Activated naive CD4-positive, alpha-beta T cell treated with anti-CD3 and anti-CD28 coated beads for 36 hours (primary cell): ENCODE data around the gene TCF23. TPM values are rescaled to one million over a fixed set of nuclear protein-coding genes. Genes with fewer than 3 reads are reported as not detected.
A peak's percentile ranks its signal among the peaks of the same experiment; 100 is the strongest.
"Not testable (repeated sequence)": the region's sequence is repeated elsewhere in the genome, so short reads cannot be mapped to it uniquely, and the experiment has no call there.

ENCODE experiments used
- CTCF ChIA-PET: fragments of 350-600 bp; sonication (Branson Sonifier 250); formaldehyde crosslinking; loops from one replicate; lab custom pipeline; 2021; ENCODE audit warnings: antibody characterized with exemption; lab: Charles Lee
- DNase-seq: peaks from one replicate; pipeline ENCODE4 v3.0.0-alpha.2; 2020
- H3K27ac Mint-ChIP-seq: one replicate; pipeline ENCODE4 v1.8.0; 2021; ENCODE audit warnings: mild to moderate bottlenecking, mixed read lengths
- H3K27me3 Mint-ChIP-seq: one replicate; pipeline ENCODE4 v1.8.0; 2021; ENCODE audit warnings: low read depth, mixed read lengths
- H3K36me3 Mint-ChIP-seq: one replicate; pipeline ENCODE4 v1.8.0; 2021; ENCODE audit warnings: low read depth, mixed read lengths
- H3K4me1 Mint-ChIP-seq: one replicate; pipeline ENCODE4 v1.8.0; 2021; ENCODE audit warnings: low read depth, mixed read lengths
- H3K4me3 Mint-ChIP-seq: one replicate; pipeline ENCODE4 v1.8.0; 2021; ENCODE audit warnings: mild to moderate bottlenecking, moderate library complexity, mixed read lengths
- H3K9me3 Mint-ChIP-seq: one replicate; pipeline ENCODE4 v1.8.0; 2021; ENCODE audit warnings: mixed read lengths
- intact Hi-C: fragments of 100-400 bp; cut with micrococcal nuclease; formaldehyde crosslinking; loops from one replicate; pipeline ENCODE4 v1.15.1; 2023
- total RNA-seq, 2 experiments: library from RNA; stranded (reverse); gene quantifications; one replicate each; pipeline ENCODE4 v1.2.3, GENCODE V29; 2021

Gene TCF23
- total RNA-seq, 2 experiments from 2014 or later, result not detected

DNA sequence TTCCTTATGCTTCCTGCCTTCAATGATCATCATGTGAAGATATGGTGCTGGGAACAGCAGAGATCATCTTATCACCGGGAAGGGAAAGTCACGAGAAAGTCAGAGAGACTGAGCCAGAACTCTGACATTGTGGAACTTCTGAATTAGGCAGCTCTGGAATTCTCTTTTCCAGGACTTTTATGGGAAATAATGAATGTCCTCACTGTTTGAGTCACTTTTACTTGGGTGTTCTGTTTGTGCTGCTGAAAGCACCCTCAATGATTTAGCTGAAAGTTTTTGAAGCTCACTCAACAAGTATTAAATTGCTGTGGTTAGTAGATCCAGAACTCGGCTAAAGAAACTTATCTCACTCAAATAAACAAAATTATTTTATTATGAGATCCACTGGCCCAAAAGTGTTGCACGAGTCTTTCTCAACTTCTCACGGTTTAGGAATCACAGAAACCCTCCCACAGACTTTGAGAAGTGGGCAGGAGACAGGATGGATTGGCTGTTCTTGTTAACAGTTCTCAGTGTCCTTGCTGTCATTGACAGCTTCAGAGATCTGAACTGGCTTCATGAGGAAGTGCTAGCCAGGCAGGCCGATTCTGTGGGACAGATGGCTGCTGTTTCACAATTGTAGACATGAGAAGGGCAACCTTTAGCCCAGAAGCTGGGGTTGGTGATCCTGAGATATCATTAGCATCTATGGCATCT is 36.7 kb downstream of the TCF23 start:
- CTCF ChIA-PET, result interaction anchor here (0.6 to 1.2 kb wide), 2 partner anchors 95 to 118 kb away, joined by 3 read pairs; no protein-coding TSS in a partner anchor
- H3K4me3 Mint-ChIP-seq, result no peak overlapping the region
- no peaks in the 10 kb centered on the region for H3K36me3 Mint-ChIP-seq
- H3K4me1 Mint-ChIP-seq, result no peaks in the 10 kb centered on the region
- peaks cover 9% of the 10 kb centered on the region for H3K27me3 Mint-ChIP-seq
- no peak overlapping the region for H3K27ac Mint-ChIP-seq
- no peak for DNase-seq
- intact Hi-C loops, result no loop called here
- no peaks in the 10 kb centered on the region for H3K9me3 Mint-ChIP-seq

DNA sequence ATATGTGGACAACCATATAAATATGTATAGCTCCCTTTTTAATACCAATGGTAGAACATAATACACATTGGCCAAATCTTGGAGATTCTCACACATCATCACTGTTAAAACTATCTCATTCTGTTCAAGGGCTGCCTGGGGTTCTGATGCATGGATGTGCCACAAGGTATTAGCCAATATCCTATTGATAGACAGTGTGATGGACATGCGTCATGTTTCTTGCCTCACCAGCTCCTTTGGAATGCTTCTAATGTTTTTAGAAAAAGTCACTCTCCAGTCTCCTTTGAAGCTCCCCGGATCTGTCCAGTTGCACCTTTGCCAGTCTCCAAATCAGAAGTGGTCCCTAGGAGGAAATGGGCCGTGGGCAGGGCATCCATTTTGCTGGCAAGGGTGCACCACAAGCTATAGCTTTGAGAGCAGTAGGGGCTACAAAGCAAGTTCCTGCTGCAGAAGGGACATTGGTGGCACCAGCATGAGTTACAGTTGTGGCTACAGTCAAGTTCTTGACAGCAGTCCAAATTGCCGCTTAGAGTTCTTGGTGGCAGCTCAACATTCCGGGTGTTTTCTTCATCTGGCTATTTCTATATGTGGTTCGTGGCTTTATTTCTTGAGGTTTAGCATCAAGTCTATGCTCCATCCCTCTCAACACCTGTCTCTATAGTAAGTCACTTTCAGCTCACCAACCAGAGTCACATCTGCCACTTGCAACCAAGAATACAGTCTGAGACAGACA is 38.0 kb downstream of the TCF23 start:
- H3K9me3 Mint-ChIP-seq, result no peaks in the 10 kb centered on the region
- H3K27ac Mint-ChIP-seq, result no peak overlapping the region
- no peak overlapping the region for H3K4me3 Mint-ChIP-seq
- CTCF ChIA-PET, result interaction anchor here (0.5 to 1.1 kb wide), 4 partner anchors 170 to 910 kb away, joined by 3 to 7 read pairs (median 3); no protein-coding TSS in a partner anchor
- DNase-seq, result no peak
- no peaks in the 10 kb centered on the region for H3K4me1 Mint-ChIP-seq
- H3K27me3 Mint-ChIP-seq, result peaks cover 4% of the 10 kb centered on the region
- intact Hi-C loops, result no loop called here
- H3K36me3 Mint-ChIP-seq, result no peaks in the 10 kb centered on the region

DNA sequence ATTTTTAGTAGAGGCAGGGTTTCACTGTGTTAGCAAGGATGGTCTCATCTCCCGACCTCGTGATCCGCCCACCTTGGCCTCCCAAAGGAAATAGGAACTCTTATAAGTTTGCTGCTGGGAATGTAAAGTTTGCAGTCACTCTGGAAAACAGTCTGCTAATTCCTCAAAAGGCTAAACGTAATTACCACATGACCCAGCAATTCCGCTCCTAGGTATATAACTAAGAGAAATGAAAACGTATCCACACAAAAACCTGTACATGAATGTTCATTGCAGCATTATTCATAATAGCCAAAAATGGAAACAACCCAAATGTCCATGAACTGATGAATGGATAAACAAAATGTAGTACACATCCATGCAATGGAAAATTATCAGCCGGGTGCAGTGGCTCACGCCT is 41.2 kb downstream of the TCF23 start:
- intact Hi-C loops, result no loop called here
- Mint-ChIP-seq H3K4me1 (no peaks in the 10 kb centered on the region), H3K27me3 (peaks cover 2% of the 10 kb centered on the region), H3K36me3 (no peaks in the 10 kb centered on the region), H3K9me3 (no peaks in the 10 kb centered on the region), H3K27ac (no peak overlapping the region), H3K4me3 (no peak overlapping the region)
- DNase-seq, result no peak
- CTCF ChIA-PET, result interaction anchor here (0.6 kb wide), 1 partner anchor 24 kb away, joined by 4 read pairs; no protein-coding TSS in a partner anchor

- CTCF ChIA-PET, result interaction anchor here (0.9 to 3.0 kb wide), 9 partner anchors 13 to 346 kb away, joined by 3 to 11 read pairs (median 4); partner anchors contain the start of genes KHK and PREB
- Mint-ChIP-seq H3K4me3 (no peak overlapping the region), H3K27me3 (no peaks in the 10 kb centered on the region), H3K36me3 (no peaks in the 10 kb centered on the region), H3K27ac (no peak overlapping the region), H3K9me3 (no peaks in the 10 kb centered on the region), H3K4me1 (no peaks in the 10 kb centered on the region)
- intact Hi-C loops, result loop anchor here (1.0 kb wide), 2 partner anchors 93 to 230 kb away; no protein-coding TSS in a partner anchor
- peak; percentile 71 for DNase-seq
These were observed 42.4 kb downstream of the TCF23 start for GRCh38 chr2:27191070-27191829.

DNA sequence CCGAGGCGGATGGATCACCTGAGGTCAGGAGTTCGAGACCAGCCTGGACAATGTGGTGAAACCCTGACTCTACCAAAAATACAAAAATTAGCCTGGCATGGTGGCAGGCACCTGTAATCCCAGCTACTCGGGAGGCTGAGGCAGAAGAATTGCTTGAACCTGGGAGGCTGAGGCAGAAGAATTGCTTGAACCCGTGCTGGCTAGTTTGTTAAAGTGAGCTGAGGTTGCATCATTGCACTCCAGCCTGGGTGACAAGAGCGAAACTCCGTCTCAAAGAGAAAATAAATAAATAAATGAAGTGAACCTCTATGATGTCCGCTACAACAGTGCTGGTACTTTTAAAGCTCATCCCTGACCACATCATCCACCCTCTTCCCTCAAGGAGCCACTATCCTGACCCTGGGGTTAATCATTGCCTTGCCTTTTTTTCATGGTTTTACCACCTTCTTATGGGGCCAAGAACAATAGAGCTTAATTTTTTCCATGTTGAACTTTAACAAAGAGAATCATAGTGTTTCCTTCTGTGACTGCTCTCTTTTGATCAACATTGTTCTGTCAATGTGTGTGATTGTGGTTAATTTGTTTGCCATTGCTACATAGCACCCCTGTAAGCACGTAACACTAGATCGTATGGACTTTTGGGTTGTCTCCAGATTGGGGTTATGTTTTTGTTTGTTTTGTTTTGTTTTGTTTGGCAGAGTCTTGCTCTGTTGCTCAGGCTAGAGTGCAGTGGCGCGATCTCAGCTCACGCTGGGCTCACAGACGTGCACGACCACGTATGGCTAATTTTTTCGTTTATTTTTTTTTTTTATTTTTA is 45.9 kb downstream of the TCF23 start:
- H3K36me3 Mint-ChIP-seq, result peaks cover 3% of the 10 kb centered on the region
- no peaks in the 10 kb centered on the region for H3K27me3 Mint-ChIP-seq
- no peak for DNase-seq
- no peaks in the 10 kb centered on the region for H3K4me1 Mint-ChIP-seq
- no peak overlapping the region for H3K4me3 Mint-ChIP-seq
- CTCF ChIA-PET, result no interaction called here
- no peaks in the 10 kb centered on the region for H3K9me3 Mint-ChIP-seq
- H3K27ac Mint-ChIP-seq, result no peak overlapping the region
- intact Hi-C loops, result no loop called here

GRCh38 chr2:27195799-27196198 is 47.0 kb downstream of the TCF23 start:
- CTCF ChIA-PET, result interaction anchor here (1.3 kb wide), 1 partner anchor 107 kb away, joined by 3 read pairs; no protein-coding TSS in a partner anchor
- H3K27ac Mint-ChIP-seq, H3K4me3 Mint-ChIP-seq, H3K27me3 Mint-ChIP-seq, DNase-seq, H3K9me3 Mint-ChIP-seq, intact Hi-C loops, H3K36me3 Mint-ChIP-seq, H3K4me1 Mint-ChIP-seq: not testable (repeated sequence)

GRCh38 chr2:27198068-27198467 is 49.3 kb downstream of the TCF23 start:
- not testable (repeated sequence) for H3K27me3 Mint-ChIP-seq

DNA sequence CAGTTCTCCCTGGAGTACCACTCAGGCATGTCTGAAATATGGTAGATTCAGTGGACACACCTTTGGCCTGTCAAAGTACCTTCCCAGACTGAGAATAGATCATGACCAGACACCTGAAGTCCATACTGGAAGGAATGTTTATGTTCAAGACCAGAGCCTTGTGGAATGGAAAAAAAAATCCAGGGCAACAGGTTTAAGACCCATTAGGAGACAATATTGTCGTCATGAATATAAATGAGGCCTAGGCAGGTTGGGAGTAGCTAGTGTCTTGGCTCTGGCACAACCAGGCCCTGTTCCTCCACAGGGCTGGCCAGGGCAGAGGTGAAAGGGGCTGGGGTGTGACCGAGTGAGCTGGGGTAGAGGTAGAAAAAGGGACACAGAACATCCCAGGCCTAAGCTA is 49.8 kb downstream of the TCF23 start:
- DNase-seq, result no peak
- CTCF ChIA-PET, result no interaction called here
- Mint-ChIP-seq H3K4me3 (no peak overlapping the region), H3K27me3 (no peaks in the 10 kb centered on the region), H3K4me1 (no peaks in the 10 kb centered on the region), H3K9me3 (no peaks in the 10 kb centered on the region), H3K36me3 (peaks cover 6% of the 10 kb centered on the region), H3K27ac (no peak overlapping the region)
- intact Hi-C loops, result no loop called here

More at GRCh38 chr2:27198068-27198467, 49.3 kb downstream of the TCF23 start:
- H3K27ac Mint-ChIP-seq, H3K4me1 Mint-ChIP-seq, intact Hi-C loops, DNase-seq, H3K36me3 Mint-ChIP-seq, CTCF ChIA-PET, H3K4me3 Mint-ChIP-seq, H3K9me3 Mint-ChIP-seq: not testable (repeated sequence)

DNA sequence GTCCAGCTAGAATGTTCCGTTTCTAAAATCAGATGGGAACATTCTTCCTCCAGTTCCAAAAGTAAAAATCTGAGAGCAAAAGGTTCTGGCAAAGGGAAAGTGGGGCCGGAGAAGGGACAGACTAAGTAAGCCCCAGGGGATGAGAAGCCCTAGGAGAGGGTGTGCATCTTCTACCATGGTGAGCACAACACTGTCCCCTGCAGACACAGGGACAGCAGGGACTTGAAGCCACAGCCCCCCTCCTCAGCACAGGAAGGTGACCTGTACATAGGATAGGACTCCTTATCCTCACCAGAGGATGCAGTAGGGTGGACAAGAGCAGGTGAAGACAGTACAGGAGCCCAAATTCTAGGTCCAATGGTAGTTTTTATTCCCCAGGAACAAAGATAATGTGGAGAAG is 50.4 kb downstream of the TCF23 start:
- Mint-ChIP-seq H3K27ac (no peak overlapping the region), H3K4me3 (no peak overlapping the region), H3K9me3 (no peaks in the 10 kb centered on the region), H3K4me1 (no peaks in the 10 kb centered on the region), H3K27me3 (no peaks in the 10 kb centered on the region), H3K36me3 (peaks cover 6% of the 10 kb centered on the region)
- intact Hi-C loops, result no loop called here
- DNase-seq, result no peak
- CTCF ChIA-PET, result no interaction called here

DNA sequence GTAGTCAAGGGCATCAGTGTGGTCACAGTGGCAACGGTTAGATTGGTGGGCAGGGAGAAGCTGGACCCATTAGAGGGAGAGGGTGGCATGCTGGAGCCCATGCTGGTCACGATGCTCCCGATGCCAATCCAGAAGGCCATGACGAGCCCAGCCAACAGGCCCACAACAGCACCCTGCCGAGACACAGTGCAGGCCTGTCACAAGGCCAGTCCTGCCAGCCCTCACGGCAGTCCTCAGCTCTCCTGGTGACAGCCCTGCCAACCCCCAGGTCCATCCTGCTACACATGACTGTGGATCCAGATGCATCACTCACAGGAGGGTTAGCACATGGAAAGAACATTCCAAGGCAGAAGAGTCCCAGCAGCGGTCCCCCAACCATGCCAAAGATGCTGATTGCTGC is 52.9 kb downstream of the TCF23 start:
- Mint-ChIP-seq H3K4me1 (no peaks in the 10 kb centered on the region), H3K27me3 (no peaks in the 10 kb centered on the region), H3K9me3 (no peaks in the 10 kb centered on the region), H3K36me3 (peaks cover 20% of the 10 kb centered on the region), H3K27ac (no peak overlapping the region), H3K4me3 (no peak overlapping the region)
- CTCF ChIA-PET, result no interaction called here
- intact Hi-C loops, result no loop called here
- no peak for DNase-seq

GRCh38 chr2:27202854-27203253 is 54.0 kb downstream of the TCF23 start:
- intact Hi-C loops, result no loop called here
- no peak overlapping the region for H3K27ac Mint-ChIP-seq
- H3K4me1 Mint-ChIP-seq, result no peaks in the 10 kb centered on the region
- no peak overlapping the region for H3K4me3 Mint-ChIP-seq
- no peak for DNase-seq
- CTCF ChIA-PET, result interaction anchor here (0.8 to 1.0 kb wide), 2 partner anchors 69 to 76 kb away, joined by 3 to 4 read pairs; partner anchors contain the start of gene PREB
- no peaks in the 10 kb centered on the region for H3K9me3 Mint-ChIP-seq
- H3K27me3 Mint-ChIP-seq, result no peaks in the 10 kb centered on the region
- peaks cover 27% of the 10 kb centered on the region for H3K36me3 Mint-ChIP-seq
